Fibroblast of pulmonary artery (primary cell): Measurements from ENCODE around the gene PAPPA.

Source experiments
- DNase-seq: peaks from one replicate; pipeline ENCODE4 v3.0.0-alpha.2; 2010; ENCODE audit warnings: low read depth
- H3K4me3 ChIP-seq: replicated peaks from 2 replicates; pipeline ENCODE4 v1.5.1; 2011; ENCODE audit warnings: low read depth, mild to moderate bottlenecking, control low read depth, low read length, moderate library complexity
- TF ChIP-seq, protein P1 (sequence below): IDR thresholded peaks from 2 replicates; pipeline ENCODE4 v1.5.1; 2011; ENCODE audit warnings: mild to moderate bottlenecking, control low read depth, low read length, inconsistent platforms; ENCODE audit errors: missing control alignments

The PAPPA gene

DNA sequence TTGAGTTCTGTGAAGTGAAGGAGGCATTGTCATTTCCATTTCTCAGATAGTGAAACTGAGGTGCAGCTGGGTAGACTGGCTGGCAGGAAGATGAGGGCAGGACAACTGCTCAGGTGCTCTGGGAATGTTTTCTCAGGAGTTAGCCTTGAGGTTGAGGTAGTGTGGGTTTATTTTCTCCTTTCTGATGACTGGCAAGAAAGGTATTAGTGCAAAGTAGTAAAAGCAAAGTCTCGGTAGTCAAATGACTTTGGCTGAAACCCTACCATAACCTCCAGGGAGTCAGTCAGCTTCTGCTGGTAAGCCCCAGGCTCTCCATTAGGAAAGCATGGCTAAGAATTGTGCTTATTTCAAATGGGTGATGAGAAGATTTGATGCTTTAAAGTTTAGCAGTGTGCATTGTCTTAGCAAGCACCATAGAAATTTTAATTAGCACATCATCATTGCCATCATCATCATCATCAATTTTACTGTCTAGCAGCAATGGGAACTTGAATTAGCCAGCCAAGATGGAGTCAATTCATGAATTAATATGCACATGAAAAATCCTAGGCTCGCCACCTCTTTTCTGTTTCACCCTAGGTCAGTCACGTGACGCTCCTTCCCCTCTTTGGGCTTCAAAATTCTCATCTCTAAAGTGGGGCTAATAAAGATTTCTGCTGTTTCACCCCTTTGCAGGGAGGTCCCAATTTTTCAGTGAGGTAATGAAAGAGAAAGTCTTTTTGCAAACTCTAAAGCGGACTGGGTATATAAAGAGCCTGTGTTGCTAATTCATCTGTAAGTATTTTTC, 10.7 kb upstream of the PAPPA start:
- TF ChIP-seq, protein P1, sequence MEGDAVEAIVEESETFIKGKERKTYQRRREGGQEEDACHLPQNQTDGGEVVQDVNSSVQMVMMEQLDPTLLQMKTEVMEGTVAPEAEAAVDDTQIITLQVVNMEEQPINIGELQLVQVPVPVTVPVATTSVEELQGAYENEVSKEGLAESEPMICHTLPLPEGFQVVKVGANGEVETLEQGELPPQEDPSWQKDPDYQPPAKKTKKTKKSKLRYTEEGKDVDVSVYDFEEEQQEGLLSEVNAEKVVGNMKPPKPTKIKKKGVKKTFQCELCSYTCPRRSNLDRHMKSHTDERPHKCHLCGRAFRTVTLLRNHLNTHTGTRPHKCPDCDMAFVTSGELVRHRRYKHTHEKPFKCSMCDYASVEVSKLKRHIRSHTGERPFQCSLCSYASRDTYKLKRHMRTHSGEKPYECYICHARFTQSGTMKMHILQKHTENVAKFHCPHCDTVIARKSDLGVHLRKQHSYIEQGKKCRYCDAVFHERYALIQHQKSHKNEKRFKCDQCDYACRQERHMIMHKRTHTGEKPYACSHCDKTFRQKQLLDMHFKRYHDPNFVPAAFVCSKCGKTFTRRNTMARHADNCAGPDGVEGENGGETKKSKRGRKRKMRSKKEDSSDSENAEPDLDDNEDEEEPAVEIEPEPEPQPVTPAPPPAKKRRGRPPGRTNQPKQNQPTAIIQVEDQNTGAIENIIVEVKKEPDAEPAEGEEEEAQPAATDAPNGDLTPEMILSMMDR, result no peak

DNA sequence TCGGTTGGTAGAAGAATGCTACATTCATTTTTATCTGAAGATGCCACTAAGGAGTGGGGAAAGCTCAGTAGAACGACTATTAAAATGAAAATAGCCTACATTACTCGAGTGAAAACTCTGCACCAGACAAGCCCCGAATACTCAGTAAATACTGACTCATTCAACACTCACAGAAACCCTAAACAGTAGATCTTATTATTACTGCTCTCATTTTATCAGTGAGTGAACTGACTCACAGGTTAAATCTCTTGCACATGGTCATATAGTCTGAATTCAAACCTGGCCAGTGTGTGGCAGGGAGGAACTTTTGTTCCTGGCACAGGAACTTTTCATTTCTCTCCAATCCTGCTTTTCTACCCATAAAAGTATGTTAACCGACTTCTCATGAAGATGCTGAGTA, 9.6 kb upstream of the PAPPA start:
- no peak overlapping the region for H3K4me3 ChIP-seq
- TF ChIP-seq, protein P1, result no peak
- peak; percentile 62 for DNase-seq

More for the DNA sequence above, 10.7 kb upstream of the PAPPA start:
- no peak for DNase-seq
- H3K4me3 ChIP-seq, result no peak overlapping the region

DNA sequence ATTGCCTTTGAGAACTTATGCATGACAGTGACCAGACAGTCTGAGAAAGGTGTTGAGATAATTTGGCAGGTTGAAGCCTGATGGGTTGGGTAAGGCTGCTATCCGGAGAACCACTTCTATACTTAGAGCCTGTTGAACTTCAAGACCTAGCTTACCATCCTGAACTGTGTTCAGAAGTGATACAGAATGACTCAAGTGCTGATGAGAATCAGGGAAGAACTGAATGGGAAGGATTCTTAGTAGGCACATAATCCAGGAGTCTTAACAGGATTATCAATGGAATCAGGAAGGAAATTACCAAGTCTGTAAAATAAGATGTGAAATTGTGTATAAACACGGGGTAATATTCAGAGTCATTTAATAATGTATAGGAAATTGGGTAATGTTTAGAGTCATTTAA, 9.0 kb upstream of the PAPPA start:
- no peak overlapping the region for H3K4me3 ChIP-seq
- DNase-seq, result no peak
- TF ChIP-seq, protein P1, result no peak

DNA sequence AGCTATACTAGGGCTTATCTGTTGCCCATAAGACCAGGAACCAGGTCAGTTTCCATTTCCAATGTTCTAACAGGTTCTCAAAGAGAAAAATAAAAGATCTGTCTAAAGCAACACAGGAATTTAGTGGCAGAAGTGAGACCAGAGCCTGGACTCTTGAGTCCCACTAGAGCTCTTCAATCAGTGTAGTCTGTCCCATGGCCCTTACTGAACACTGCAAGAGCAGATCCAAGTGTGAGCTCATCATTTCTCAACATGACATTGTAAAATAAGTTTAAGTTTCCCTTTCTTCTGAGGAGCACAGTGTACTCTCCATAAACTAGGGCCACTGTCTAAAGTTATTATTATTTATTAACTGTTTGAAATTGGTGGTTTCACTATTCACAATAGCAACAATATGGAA, 8.6 kb upstream of the PAPPA start:
- TF ChIP-seq, protein P1, result no peak
- DNase-seq, result peak; percentile 23

DNA sequence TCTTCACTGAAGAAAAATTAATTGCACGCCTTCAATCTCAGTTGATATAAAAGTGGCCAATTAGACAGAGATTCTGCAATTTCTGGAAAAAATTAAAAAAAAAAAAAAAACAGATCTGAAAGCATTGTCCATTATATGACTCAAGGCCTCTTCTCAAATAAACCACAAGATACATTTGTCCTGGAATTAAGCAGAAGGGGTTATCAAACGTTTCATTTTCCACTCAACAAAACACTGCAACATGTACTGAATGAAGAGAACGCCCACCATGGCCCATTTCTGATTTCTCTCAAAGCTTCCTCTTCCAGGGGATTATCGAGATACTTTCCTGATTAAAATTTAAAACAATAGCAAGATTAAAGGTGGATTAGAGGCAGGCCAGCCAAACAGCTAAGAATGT, 5.8 kb upstream of the PAPPA start:
- TF ChIP-seq, protein P1, result no peak
- H3K4me3 ChIP-seq, result no peak overlapping the region
- peak; percentile 11 for DNase-seq

More for the DNA sequence above, 8.6 kb upstream of the PAPPA start:
- no peak overlapping the region for H3K4me3 ChIP-seq

DNA sequence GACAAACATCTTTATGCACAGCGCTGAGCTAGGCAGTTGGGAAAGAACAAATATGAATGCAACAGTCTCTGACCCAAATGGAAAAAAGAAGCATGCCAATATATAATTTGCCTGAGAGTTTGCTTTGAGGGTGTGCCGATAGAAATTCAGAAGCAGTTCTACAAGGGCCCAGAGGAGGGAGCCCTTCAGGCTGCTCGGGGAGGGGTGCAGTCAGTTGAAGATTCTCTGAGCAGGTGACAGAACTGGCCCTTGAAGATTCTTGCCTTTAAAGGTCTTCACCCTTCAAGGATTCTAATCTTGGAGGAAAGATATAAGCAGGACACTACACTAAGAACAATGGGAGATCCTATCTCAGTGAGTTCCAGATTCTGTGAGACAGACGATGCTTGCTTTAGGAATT, 3.7 kb upstream of the PAPPA start:
- H3K4me3 ChIP-seq, result no peak overlapping the region
- DNase-seq, result peak; percentile 53
- TF ChIP-seq, protein P1, result peak; percentile 67

DNA sequence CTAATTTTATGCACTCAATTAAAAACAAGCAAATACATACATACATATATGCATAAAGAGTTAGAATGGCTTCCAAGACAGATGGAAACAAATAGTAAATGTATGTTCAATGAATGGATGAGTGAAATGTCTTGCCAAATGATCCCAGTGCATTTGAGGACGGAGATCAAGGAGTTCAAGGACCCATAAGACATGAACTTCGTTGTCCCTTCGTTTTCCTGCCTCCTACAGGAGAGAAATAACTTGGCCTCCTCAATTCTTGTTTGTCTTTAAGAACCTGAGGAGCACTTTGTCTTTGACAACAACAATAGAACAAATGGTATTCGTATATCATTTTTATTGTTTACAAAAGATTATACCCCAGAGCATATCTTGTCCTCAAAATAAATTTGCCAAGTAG, 2.4 kb upstream of the PAPPA start:
- H3K4me3 ChIP-seq, result no peak overlapping the region
- TF ChIP-seq, protein P1, result no peak
- no peak for DNase-seq
